HepG2 (cell line): ENCODE data around the gene CYB5B.
A peak's percentile ranks its signal among the peaks of the same experiment; 100 is the strongest.

Experiments
- CBX1 ChIP-seq: IDR thresholded peaks from one replicate; pipeline ENCODE4 v1.6.1; 2016; ENCODE audit warnings: antibody characterized with exemption, low read depth
- CHD2 ChIP-seq: IDR thresholded peaks from 2 replicates; pipeline ENCODE4 v1.6.1; 2011; ENCODE audit warnings: low read depth, low read length, improper control_type of control experiment
- FOSL2 ChIP-seq: sonication (generic); formaldehyde crosslinking; IDR thresholded peaks from 2 replicates; pipeline ENCODE4 v1.4.0; 2020; ENCODE audit warnings: missing genetic modification reagents
- GTF2F1 ChIP-seq: fragments of 150-350 bp; IDR thresholded peaks from 2 replicates; pipeline ENCODE4 v1.6.1; 2014; ENCODE audit warnings: low read length
- ZBTB42 ChIP-seq: sonication (generic); formaldehyde crosslinking; IDR thresholded peaks from 2 replicates; pipeline ENCODE4 v1.5.0; 2020; ENCODE audit warnings: mild to moderate bottlenecking, missing genetic modification reagents
- ZBTB8A ChIP-seq: sonication (generic); formaldehyde crosslinking; IDR thresholded peaks from 2 replicates; pipeline ENCODE4 v1.4.0; 2020; ENCODE audit warnings: mild to moderate bottlenecking, low read depth, missing genetic modification reagents, borderline replicate concordance
- ZNF850 ChIP-seq: sonication (generic); formaldehyde crosslinking; conservative IDR thresholded peaks from 2 replicates; pipeline ENCODE4 v1.9.0; 2021; ENCODE audit warnings: mild to moderate bottlenecking, missing genetic modification reagents
- TF ChIP-seq, protein P1 (sequence below): sonication (generic); formaldehyde crosslinking; IDR thresholded peaks from 2 replicates; pipeline ENCODE4 v1.4.0; 2020; ENCODE audit warnings: missing genetic modification reagents

DNA sequence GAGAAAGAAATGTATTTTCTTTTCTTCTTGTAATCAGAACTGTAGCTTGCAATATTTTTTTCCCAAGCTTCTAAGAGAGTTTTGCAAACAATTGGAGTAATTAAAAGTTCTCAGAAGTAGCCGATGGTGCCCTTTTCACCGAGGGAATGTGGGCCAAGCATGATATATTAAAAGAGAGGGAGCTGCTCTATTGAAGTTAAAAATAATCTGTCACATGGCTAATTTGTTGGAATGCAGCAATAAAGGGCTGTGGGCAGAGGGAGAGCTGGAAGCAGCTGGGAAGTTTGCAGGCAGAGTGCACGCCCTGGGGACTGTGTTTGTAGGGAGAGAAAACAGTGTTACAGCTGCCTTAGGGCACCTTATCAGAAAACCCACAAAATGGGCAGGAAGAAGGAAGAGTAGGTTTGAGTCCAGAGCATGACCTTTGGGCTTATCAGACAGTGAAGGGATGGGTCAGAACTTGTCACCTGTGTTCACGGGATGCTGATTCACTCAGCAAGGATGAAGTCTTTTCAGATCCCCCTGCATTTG, 20.1 kb upstream of the CYB5B start:
- TF ChIP-seq ZBTB42 (CRISPR knock-in tag) = no peak
- peak; percentile 51 for TF ChIP-seq CBX1
- peak; percentile 94 for TF ChIP-seq FOSL2
- no peak for TF ChIP-seq ZNF850 (CRISPR knock-in tag)
- TF ChIP-seq, protein P1, sequence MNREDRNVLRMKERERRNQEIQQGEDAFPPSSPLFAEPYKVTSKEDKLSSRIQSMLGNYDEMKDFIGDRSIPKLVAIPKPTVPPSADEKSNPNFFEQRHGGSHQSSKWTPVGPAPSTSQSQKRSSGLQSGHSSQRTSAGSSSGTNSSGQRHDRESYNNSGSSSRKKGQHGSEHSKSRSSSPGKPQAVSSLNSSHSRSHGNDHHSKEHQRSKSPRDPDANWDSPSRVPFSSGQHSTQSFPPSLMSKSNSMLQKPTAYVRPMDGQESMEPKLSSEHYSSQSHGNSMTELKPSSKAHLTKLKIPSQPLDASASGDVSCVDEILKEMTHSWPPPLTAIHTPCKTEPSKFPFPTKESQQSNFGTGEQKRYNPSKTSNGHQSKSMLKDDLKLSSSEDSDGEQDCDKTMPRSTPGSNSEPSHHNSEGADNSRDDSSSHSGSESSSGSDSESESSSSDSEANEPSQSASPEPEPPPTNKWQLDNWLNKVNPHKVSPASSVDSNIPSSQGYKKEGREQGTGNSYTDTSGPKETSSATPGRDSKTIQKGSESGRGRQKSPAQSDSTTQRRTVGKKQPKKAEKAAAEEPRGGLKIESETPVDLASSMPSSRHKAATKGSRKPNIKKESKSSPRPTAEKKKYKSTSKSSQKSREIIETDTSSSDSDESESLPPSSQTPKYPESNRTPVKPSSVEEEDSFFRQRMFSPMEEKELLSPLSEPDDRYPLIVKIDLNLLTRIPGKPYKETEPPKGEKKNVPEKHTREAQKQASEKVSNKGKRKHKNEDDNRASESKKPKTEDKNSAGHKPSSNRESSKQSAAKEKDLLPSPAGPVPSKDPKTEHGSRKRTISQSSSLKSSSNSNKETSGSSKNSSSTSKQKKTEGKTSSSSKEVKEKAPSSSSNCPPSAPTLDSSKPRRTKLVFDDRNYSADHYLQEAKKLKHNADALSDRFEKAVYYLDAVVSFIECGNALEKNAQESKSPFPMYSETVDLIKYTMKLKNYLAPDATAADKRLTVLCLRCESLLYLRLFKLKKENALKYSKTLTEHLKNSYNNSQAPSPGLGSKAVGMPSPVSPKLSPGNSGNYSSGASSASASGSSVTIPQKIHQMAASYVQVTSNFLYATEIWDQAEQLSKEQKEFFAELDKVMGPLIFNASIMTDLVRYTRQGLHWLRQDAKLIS = no peak
- no peak for TF ChIP-seq GTF2F1
- no peak for TF ChIP-seq ZBTB8A (CRISPR knock-in tag)
- no peak for TF ChIP-seq CHD2
